ENCODE results near the gene RIC8B.

- TF ChIP-seq, protein P1, sequence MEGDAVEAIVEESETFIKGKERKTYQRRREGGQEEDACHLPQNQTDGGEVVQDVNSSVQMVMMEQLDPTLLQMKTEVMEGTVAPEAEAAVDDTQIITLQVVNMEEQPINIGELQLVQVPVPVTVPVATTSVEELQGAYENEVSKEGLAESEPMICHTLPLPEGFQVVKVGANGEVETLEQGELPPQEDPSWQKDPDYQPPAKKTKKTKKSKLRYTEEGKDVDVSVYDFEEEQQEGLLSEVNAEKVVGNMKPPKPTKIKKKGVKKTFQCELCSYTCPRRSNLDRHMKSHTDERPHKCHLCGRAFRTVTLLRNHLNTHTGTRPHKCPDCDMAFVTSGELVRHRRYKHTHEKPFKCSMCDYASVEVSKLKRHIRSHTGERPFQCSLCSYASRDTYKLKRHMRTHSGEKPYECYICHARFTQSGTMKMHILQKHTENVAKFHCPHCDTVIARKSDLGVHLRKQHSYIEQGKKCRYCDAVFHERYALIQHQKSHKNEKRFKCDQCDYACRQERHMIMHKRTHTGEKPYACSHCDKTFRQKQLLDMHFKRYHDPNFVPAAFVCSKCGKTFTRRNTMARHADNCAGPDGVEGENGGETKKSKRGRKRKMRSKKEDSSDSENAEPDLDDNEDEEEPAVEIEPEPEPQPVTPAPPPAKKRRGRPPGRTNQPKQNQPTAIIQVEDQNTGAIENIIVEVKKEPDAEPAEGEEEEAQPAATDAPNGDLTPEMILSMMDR (IDR thresholded peaks at IDR 0.05; ENCODE audit: borderline replicate concordance, extremely low read depth, low read length, poor library complexity, severe bottlenecking) = no peak
- no peak for TF ChIP-seq EZH2 (IDR thresholded peaks at IDR 0.05; ENCODE audit: borderline replicate concordance, low read depth, low read length, severe bottlenecking)
Observed at GRCh38 chr12:106733660-106734059, 40.8 kb upstream of the RIC8B start.
